Measurements from ENCODE around the gene TNFRSF25. TPM values are rescaled to one million over a fixed set of nuclear protein-coding genes. Genes with fewer than 3 reads are reported as not detected.

TNFRSF25 gene
- total and polyA plus RNA-seq, 2 experiments from 2014 or later: 13.6 to 25.3 TPM

DNA sequence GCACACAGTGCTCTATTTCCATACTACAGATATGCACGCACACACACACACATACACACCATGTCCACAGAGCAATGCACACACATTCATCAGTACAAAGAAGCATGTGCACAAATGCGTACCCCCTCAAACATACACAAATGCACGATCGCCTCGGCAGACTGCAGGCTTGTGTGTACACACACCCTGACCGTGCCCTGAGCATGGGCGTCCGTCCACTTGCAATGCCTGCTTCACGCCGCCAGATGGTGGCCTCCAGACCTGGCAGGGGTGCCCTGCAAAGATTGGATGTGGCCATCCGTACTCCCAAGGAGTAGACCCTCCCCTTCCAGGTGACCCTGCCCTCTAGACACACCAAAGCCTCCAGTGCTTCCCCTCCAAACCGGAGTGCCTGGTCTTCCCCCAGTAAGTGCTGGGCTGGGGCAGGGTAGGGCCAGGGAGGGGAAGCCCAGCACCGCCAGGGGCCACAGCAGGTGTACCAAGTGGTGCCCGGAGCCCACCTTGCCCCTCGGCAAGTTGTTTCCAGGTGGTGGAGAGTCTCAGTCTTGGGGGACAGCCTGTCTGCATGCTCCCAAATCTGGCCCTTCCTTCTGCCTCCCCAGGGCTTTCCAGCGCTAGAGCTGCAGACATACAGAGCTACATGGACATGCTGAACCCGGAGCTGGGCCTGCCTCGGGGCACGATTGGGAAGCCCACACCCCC, 20.8 kb downstream of the TNFRSF25 start (continued):
- TF ChIP-seq, protein P1, sequence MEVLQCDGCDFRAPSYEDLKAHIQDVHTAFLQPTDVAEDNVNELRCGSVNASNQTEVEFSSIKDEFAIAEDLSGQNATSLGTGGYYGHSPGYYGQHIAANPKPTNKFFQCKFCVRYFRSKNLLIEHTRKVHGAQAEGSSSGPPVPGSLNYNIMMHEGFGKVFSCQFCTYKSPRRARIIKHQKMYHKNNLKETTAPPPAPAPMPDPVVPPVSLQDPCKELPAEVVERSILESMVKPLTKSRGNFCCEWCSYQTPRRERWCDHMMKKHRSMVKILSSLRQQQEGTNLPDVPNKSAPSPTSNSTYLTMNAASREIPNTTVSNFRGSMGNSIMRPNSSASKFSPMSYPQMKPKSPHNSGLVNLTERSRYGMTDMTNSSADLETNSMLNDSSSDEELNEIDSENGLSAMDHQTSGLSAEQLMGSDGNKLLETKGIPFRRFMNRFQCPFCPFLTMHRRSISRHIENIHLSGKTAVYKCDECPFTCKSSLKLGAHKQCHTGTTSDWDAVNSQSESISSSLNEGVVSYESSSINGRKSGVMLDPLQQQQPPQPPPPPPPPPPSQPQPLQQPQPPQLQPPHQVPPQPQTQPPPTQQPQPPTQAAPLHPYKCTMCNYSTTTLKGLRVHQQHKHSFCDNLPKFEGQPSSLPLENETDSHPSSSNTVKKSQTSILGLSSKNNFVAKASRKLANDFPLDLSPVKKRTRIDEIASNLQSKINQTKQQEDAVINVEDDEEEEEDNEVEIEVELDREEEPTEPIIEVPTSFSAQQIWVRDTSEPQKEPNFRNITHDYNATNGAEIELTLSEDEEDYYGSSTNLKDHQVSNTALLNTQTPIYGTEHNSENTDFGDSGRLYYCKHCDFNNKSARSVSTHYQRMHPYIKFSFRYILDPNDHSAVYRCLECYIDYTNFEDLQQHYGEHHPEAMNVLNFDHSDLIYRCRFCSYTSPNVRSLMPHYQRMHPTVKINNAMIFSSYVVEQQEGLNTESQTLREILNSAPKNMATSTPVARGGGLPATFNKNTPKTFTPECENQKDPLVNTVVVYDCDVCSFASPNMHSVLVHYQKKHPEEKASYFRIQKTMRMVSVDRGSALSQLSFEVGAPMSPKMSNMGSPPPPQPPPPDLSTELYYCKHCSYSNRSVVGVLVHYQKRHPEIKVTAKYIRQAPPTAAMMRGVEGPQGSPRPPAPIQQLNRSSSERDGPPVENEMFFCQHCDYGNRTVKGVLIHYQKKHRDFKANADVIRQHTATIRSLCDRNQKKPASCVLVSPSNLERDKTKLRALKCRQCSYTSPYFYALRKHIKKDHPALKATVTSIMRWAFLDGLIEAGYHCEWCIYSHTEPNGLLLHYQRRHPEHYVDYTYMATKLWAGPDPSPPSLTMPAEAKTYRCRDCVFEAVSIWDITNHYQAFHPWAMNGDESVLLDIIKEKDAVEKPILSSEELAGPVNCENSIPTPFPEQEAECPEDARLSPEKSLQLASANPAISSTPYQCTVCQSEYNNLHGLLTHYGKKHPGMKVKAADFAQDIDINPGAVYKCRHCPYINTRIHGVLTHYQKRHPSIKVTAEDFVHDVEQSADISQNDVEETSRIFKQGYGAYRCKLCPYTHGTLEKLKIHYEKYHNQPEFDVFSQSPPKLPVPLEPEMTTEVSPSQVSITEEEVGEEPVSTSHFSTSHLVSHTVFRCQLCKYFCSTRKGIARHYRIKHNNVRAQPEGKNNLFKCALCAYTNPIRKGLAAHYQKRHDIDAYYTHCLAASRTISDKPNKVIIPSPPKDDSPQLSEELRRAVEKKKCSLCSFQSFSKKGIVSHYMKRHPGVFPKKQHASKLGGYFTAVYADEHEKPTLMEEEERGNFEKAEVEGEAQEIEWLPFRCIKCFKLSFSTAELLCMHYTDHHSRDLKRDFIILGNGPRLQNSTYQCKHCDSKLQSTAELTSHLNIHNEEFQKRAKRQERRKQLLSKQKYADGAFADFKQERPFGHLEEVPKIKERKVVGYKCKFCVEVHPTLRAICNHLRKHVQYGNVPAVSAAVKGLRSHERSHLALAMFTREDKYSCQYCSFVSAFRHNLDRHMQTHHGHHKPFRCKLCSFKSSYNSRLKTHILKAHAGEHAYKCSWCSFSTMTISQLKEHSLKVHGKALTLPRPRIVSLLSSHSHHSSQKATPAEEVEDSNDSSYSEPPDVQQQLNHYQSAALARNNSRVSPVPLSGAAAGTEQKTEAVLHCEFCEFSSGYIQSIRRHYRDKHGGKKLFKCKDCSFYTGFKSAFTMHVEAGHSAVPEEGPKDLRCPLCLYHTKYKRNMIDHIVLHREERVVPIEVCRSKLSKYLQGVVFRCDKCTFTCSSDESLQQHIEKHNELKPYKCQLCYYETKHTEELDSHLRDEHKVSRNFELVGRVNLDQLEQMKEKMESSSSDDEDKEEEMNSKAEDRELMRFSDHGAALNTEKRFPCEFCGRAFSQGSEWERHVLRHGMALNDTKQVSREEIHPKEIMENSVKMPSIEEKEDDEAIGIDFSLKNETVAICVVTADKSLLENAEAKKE (CRISPR knock-in tag; IDR thresholded peaks at IDR 0.05): no peak

DNA sequence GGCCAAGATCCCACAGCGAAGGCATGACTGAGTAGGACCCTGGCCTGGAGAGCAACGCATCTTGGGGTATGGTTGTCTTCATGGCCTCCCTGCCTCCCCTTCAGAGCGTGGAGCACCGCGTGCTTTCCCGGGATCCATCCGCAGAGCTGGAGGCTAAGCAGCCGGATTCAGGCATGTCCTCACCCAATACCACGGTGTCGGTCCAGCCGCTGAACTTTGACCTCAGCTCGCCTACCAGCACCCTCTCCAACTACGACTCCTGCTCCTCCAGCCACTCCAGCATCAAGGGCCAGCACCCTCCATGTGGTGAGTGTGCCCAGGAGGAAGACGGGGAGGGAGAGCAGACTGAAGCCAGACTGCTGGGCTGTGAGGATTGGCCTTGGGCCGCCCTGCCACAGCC, 21.6 kb downstream of the TNFRSF25 start:
- Histone ChIP-seq H3K9me2 (ENCODE audit: insufficient read depth) (no peaks in the 10 kb centered on the region), H3K4me1 (ENCODE audit: insufficient read depth) (peaks cover 4% of the 10 kb centered on the region; the same call in 1 of the 2 replicates), H3K79me2 (replicated peaks; ENCODE audit: insufficient read depth) (no peaks in the 10 kb centered on the region), H3F3A (replicated peaks; ENCODE audit: low read depth) (no peaks in the 10 kb centered on the region), H3K4me2 (no peak overlapping the region), H3K27me3 (ENCODE audit: insufficient read depth) (peaks cover 19% of the 10 kb centered on the region), H3K36me3 (ENCODE audit: insufficient read depth) (no peaks in the 10 kb centered on the region), H3K4me3 (no peak overlapping the region), H2AFZ (no peak overlapping the region), H3K27ac (ENCODE audit: low read depth) (no peak overlapping the region), H4K20me1 (replicated peaks; ENCODE audit: insufficient read depth) (no peaks in the 10 kb centered on the region)
- Mint-ChIP-seq H3K36me3 (ENCODE audit: low read depth) (no peaks in the 10 kb centered on the region), H3K27me3 (ENCODE audit: insufficient read depth, low read depth, poor library complexity) (peaks cover 20% of the 10 kb centered on the region), H3K4me3 (no peak overlapping the region), H3K4me1 (peaks cover 19% of the 10 kb centered on the region), H3K9me3 (no peaks in the 10 kb centered on the region), H3K27ac (no peak overlapping the region)
- no peak for DNase-seq (ENCODE audit: low spot score)
- ATAC-seq: no peak
- TF ChIP-seq STAT1 (IDR thresholded peaks at IDR 0.05; ENCODE audit: unreplicated experiment) (no peak), ZNF114 (CRISPR knock-in tag; IDR thresholded peaks at IDR 0.05) (no peak), EZH2 (IDR thresholded peaks at IDR 0.05; ENCODE audit: low read depth, unreplicated experiment) (no peak)
- TF ChIP-seq, protein P1 (CRISPR knock-in tag; IDR thresholded peaks at IDR 0.05): no peak

All from GM23338 (cell line).